ENCODE measurements around the gene KIAA0232.

Gene KIAA0232

DNA sequence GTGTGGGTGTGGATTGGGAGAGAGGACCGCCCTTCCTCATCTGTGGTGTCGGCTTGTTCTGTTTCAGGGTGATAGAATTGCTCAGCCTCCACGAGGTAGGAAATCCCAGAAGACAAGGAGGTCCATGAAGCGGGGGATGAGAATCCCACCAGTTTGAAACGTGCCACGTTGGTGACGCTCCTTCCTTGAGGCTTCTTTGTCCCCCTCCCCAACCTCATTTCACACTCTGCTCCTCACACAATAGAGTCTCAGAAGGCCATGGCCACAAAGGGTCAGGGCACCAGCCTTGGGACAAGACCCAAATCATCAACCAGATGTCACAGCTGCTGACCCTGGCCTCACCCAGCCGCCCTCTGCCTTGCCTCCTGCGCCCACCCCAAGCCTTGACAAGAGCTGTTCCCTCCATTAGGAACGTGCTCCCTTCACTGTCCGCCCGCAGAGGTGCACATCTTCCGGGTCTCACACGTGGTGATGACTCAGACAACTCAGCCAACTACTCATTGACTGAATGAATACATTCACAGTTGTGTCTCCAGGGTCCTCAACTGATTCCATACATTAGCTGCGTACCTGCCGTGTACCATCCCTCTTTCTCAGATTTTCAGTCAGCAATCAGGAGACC, 48.3 kb upstream of the KIAA0232 start:
- no peaks in the 10 kb centered on the region for H3K9me2 ChIP-seq (replicated peaks; ENCODE audit: insufficient read depth, low read length)
- no peaks in the 10 kb centered on the region for H3K79me2 ChIP-seq (ENCODE audit: insufficient read depth, low read length)
- H3K9ac ChIP-seq (ENCODE audit: low read length): no peak overlapping the region
- H3K9me3 ChIP-seq (ENCODE audit: insufficient read depth, low read length): no peaks in the 10 kb centered on the region
- H3K27me3 ChIP-seq (ENCODE audit: low read length): no peaks in the 10 kb centered on the region
- TF ChIP-seq, protein P1, sequence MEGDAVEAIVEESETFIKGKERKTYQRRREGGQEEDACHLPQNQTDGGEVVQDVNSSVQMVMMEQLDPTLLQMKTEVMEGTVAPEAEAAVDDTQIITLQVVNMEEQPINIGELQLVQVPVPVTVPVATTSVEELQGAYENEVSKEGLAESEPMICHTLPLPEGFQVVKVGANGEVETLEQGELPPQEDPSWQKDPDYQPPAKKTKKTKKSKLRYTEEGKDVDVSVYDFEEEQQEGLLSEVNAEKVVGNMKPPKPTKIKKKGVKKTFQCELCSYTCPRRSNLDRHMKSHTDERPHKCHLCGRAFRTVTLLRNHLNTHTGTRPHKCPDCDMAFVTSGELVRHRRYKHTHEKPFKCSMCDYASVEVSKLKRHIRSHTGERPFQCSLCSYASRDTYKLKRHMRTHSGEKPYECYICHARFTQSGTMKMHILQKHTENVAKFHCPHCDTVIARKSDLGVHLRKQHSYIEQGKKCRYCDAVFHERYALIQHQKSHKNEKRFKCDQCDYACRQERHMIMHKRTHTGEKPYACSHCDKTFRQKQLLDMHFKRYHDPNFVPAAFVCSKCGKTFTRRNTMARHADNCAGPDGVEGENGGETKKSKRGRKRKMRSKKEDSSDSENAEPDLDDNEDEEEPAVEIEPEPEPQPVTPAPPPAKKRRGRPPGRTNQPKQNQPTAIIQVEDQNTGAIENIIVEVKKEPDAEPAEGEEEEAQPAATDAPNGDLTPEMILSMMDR (IDR thresholded peaks at IDR 0.05; ENCODE audit: insufficient read depth, low read length, poor library complexity, severe bottlenecking): no peak
- TF ChIP-seq EZH2phosphoT487 (conservative IDR thresholded peaks at IDR 0.05; ENCODE audit: low read length): no peak
- H3K4me2 ChIP-seq (ENCODE audit: low read depth, low read length, poor library complexity, severe bottlenecking): no peak overlapping the region
- no peak overlapping the region for H3K4me3 ChIP-seq (ENCODE audit: insufficient read depth, low read length, poor library complexity, severe bottlenecking)
- no peaks in the 10 kb centered on the region for H3K36me3 ChIP-seq (ENCODE audit: low read length)
- no peaks in the 10 kb centered on the region for H3F3A ChIP-seq (ENCODE audit: insufficient read depth)
- no peak overlapping the region for H2AFZ ChIP-seq (ENCODE audit: low read depth, low read length, severe bottlenecking)
- H3K27ac ChIP-seq (ENCODE audit: low read depth, low read length): no peak overlapping the region
- H4K20me1 ChIP-seq (ENCODE audit: low read depth, low read length): no peaks in the 10 kb centered on the region

- no peak overlapping the region for H3K4me3 ChIP-seq (ENCODE audit: insufficient read depth, low read length, poor library complexity, severe bottlenecking)
- no peak overlapping the region for H3K27ac ChIP-seq (ENCODE audit: low read depth, low read length)
- H2AFZ ChIP-seq (ENCODE audit: low read depth, low read length, severe bottlenecking): no peak overlapping the region
- H3K4me2 ChIP-seq (ENCODE audit: low read depth, low read length, poor library complexity, severe bottlenecking): no peak overlapping the region
- H3K36me3 ChIP-seq (ENCODE audit: low read length): no peaks in the 10 kb centered on the region
- no peak overlapping the region for H3K9ac ChIP-seq (ENCODE audit: low read length)
- no peaks in the 10 kb centered on the region for H4K20me1 ChIP-seq (ENCODE audit: low read depth, low read length)
- no peak for TF ChIP-seq EZH2phosphoT487 (conservative IDR thresholded peaks at IDR 0.05; ENCODE audit: low read length)
- TF ChIP-seq, protein P1 (IDR thresholded peaks at IDR 0.05; ENCODE audit: insufficient read depth, low read length, poor library complexity, severe bottlenecking): no peak
- H3K79me2 ChIP-seq (ENCODE audit: insufficient read depth, low read length): no peaks in the 10 kb centered on the region
- no peaks in the 10 kb centered on the region for H3F3A ChIP-seq (ENCODE audit: insufficient read depth)
- H3K27me3 ChIP-seq (ENCODE audit: low read length): no peaks in the 10 kb centered on the region
- no peaks in the 10 kb centered on the region for H3K9me2 ChIP-seq (replicated peaks; ENCODE audit: insufficient read depth, low read length)
- H3K9me3 ChIP-seq (ENCODE audit: insufficient read depth, low read length): no peaks in the 10 kb centered on the region
Observed at GRCh38 chr4:6739920-6740319, 42.6 kb upstream of the KIAA0232 start.

DNA sequence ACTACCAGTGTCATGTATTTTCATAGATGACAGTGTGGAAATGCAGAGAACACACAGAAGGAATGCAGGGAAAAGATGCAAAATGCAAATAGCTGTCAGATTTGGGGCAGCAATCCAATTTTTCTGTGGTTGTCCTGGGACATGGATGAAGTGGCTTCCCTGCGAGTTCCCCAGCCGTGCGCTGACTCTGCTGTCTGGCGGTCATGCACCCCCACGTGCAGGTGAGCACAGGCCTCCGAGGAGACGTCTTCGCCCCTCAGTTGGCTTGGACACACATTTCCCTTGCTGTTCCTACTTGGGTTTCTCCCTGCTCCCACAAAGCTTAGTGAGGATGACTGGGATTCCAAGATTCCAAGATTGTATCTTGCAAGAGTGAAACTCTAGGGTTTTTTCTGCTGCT, 42.2 kb upstream of the KIAA0232 start:
- no peaks in the 10 kb centered on the region for H4K20me1 ChIP-seq (ENCODE audit: low read depth, low read length)
- no peak overlapping the region for H3K4me2 ChIP-seq (ENCODE audit: low read depth, low read length, poor library complexity, severe bottlenecking)
- no peaks in the 10 kb centered on the region for H3K9me3 ChIP-seq (ENCODE audit: insufficient read depth, low read length)
- TF ChIP-seq, protein P1 (IDR thresholded peaks at IDR 0.05; ENCODE audit: insufficient read depth, low read length, poor library complexity, severe bottlenecking): no peak
- no peak for TF ChIP-seq EZH2phosphoT487 (conservative IDR thresholded peaks at IDR 0.05; ENCODE audit: low read length)
- no peak overlapping the region for H3K4me3 ChIP-seq (ENCODE audit: insufficient read depth, low read length, poor library complexity, severe bottlenecking)
- no peaks in the 10 kb centered on the region for H3K27me3 ChIP-seq (ENCODE audit: low read length)
- H3K36me3 ChIP-seq (ENCODE audit: low read length): no peaks in the 10 kb centered on the region
- H3F3A ChIP-seq (ENCODE audit: insufficient read depth): no peaks in the 10 kb centered on the region
- no peak overlapping the region for H3K9ac ChIP-seq (ENCODE audit: low read length)
- H3K27ac ChIP-seq (ENCODE audit: low read depth, low read length): no peak overlapping the region
- H3K9me2 ChIP-seq (replicated peaks; ENCODE audit: insufficient read depth, low read length): no peaks in the 10 kb centered on the region
- H3K79me2 ChIP-seq (ENCODE audit: insufficient read depth, low read length): no peaks in the 10 kb centered on the region
- no peak overlapping the region for H2AFZ ChIP-seq (ENCODE audit: low read depth, low read length, severe bottlenecking)

All from SU-DHL-6 (cell line).